Osteoblast (primary cell): ENCODE measurements around the gene GSTCD. TPM values are rescaled to one million over a fixed set of nuclear protein-coding genes. Genes with fewer than 3 reads are reported as not detected.

ENCODE experiments used
- DNase-seq: peaks from one replicate; pipeline ENCODE4 v3.0.0; 2011; ENCODE audit warnings: low spot score, mixed read lengths; ENCODE audit not compliant: insufficient read length; ENCODE audit errors: missing footprints
- H2AFZ ChIP-seq: 2 replicates; pipeline ENCODE4 v1.6.0; 2011; ENCODE audit warnings: mild to moderate bottlenecking, low read length
- H3K27ac ChIP-seq: 2 replicates; pipeline ENCODE4 v1.5.1; 2011; ENCODE audit warnings: mild to moderate bottlenecking, low read depth, low read length, moderate library complexity
- H3K27me3 ChIP-seq: 2 replicates; pipeline ENCODE4 v1.6.0; 2012; ENCODE audit warnings: mild to moderate bottlenecking, control low read depth, inconsistent platforms, low read length, moderate library complexity; ENCODE audit not compliant: insufficient read depth
- H3K36me3 ChIP-seq: 2 replicates; pipeline ENCODE4 v1.5.1; 2011; ENCODE audit warnings: mild to moderate bottlenecking, low read length, control low read depth, moderate library complexity; ENCODE audit not compliant: insufficient read depth
- H3K4me1 ChIP-seq: 2 replicates; pipeline ENCODE4 v1.5.1; 2011; ENCODE audit warnings: mild to moderate bottlenecking, low read length, control low read depth, moderate library complexity; ENCODE audit not compliant: insufficient read depth
- H3K4me2 ChIP-seq: 2 replicates; pipeline ENCODE4 v1.6.0; 2011; ENCODE audit warnings: mild to moderate bottlenecking, low read length; ENCODE audit not compliant: insufficient read depth
- H3K4me3 ChIP-seq: fragments of 200-600 bp; sonication (generic); 3 replicates; pipeline ENCODE4 v1.5.1; 2012; ENCODE audit warnings: mild to moderate bottlenecking, low read length, inconsistent platforms; ENCODE audit not compliant: insufficient read depth
- H3K79me2 ChIP-seq: 2 replicates; pipeline ENCODE4 v1.6.0; 2012; ENCODE audit warnings: mild to moderate bottlenecking, low read length, control low read depth, inconsistent platforms; ENCODE audit not compliant: insufficient read depth
- H3K9me3 ChIP-seq: 2 replicates; pipeline ENCODE4 v1.5.1; 2011; ENCODE audit warnings: low read depth, low read length, control low read depth
- H4K20me1 ChIP-seq: 2 replicates; pipeline ENCODE4 v1.6.0; 2012; ENCODE audit warnings: mild to moderate bottlenecking, low read length, control low read depth; ENCODE audit not compliant: insufficient read depth
- total RNA-seq: library from RNA; depleted of rRNA; stranded (reverse); fragments of >200 nt; gene quantifications from 2 replicates; pipeline ENCODE4 v1.2.3, GENCODE V29; 2012
- TF ChIP-seq, protein P1 (sequence below): IDR thresholded peaks from 2 replicates; pipeline ENCODE4 v1.5.1; 2011; ENCODE audit warnings: mild to moderate bottlenecking, low read depth, low read length, moderate library complexity; ENCODE audit errors: extremely low read depth

The GSTCD gene
- total RNA-seq, 1 donor = 6.9 TPM

DNA sequence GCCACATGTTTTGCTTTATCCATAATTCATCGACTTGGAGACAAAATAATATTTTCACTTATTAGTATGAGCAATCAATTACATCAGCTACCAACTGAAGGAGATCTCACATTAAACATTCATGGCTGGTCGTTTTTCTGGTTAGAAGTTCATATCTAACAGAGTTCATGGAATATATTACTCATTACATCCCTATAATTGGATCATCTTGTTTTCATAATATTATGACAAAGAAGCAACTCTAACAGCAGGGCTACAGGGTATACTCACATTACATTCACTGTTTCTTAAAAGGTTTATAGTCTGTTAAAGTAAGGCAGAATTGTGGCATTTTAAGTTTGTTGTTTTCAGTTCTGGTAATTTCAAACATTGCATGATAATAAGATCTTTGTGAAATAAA lies 33.0 kb downstream of the GSTCD start:
- DNase-seq = peak; percentile 79
- Histone ChIP-seq H3K4me1 (no peaks in the 10 kb centered on the region), H3K4me3 (no peak overlapping the region), H3K27ac (peak overlapping the region; percentile 34), H3K79me2 (no peaks in the 10 kb centered on the region), H4K20me1 (no peaks in the 10 kb centered on the region), H3K36me3 (no peaks in the 10 kb centered on the region), H2AFZ (no peak overlapping the region), H3K27me3 (no peaks in the 10 kb centered on the region), H3K4me2 (no peak overlapping the region), H3K9me3 (peaks cover 3% of the 10 kb centered on the region)
- TF ChIP-seq, protein P1, sequence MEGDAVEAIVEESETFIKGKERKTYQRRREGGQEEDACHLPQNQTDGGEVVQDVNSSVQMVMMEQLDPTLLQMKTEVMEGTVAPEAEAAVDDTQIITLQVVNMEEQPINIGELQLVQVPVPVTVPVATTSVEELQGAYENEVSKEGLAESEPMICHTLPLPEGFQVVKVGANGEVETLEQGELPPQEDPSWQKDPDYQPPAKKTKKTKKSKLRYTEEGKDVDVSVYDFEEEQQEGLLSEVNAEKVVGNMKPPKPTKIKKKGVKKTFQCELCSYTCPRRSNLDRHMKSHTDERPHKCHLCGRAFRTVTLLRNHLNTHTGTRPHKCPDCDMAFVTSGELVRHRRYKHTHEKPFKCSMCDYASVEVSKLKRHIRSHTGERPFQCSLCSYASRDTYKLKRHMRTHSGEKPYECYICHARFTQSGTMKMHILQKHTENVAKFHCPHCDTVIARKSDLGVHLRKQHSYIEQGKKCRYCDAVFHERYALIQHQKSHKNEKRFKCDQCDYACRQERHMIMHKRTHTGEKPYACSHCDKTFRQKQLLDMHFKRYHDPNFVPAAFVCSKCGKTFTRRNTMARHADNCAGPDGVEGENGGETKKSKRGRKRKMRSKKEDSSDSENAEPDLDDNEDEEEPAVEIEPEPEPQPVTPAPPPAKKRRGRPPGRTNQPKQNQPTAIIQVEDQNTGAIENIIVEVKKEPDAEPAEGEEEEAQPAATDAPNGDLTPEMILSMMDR = no peak

DNA sequence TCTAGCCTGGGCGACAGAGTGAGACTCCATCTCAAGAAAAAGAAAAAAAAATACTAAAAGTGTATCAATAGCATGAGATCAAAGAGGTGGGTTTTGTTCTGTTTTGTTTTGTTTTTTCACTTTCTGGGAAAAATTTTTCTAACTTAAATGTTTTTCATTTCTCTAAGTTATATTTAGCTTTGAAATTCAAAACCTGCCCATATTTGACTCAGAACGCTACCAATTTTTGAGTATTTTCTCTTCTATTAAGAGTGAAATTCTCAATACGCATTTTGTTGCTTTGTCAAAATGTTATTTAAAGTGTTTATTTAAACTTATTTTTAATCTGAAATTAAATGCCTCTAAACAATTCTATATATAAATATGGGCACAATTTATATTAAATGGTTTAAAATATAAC lies 39.6 kb downstream of the GSTCD start:
- no peaks in the 10 kb centered on the region for H3K79me2 ChIP-seq
- H3K27me3 ChIP-seq = no peaks in the 10 kb centered on the region
- no peak overlapping the region for H3K27ac ChIP-seq
- no peaks in the 10 kb centered on the region for H3K9me3 ChIP-seq
- H4K20me1 ChIP-seq = no peaks in the 10 kb centered on the region
- no peak overlapping the region for H2AFZ ChIP-seq
- H3K4me3 ChIP-seq = no peak overlapping the region
- no peaks in the 10 kb centered on the region for H3K4me1 ChIP-seq
- H3K36me3 ChIP-seq = no peaks in the 10 kb centered on the region
- DNase-seq = no peak
- no peak overlapping the region for H3K4me2 ChIP-seq
- TF ChIP-seq, protein P1 = no peak

DNA sequence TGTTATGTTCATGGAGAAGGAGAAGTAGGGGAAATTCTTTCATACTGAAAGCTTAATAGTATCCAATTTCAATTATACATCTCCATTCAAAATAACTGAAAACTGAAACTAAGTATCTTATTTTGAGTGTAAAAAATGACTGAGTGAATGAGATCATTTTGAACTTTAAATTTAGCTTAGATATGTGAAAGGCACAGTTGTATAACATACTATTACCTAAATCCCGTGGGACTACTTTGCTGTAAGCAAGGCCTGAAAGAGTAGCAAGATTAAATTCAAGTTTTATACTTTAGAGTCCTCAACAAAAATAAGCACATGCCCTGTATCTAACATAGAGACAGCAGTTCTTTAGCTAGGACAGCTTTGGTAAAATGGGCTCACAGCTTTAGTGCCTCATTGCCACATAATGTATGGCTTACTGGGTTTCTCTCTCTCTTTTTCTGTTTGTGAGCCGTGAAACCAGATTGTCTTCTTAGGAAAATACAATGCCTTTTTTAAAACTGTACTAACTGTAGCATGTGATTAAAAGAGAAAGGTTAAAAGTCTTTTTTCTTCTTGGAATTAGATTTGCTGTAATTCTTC lies 43.2 kb downstream of the GSTCD start:
- TF ChIP-seq, protein P1 = no peak
- no peaks in the 10 kb centered on the region for H3K36me3 ChIP-seq
- H2AFZ ChIP-seq = no peak overlapping the region
- no peaks in the 10 kb centered on the region for H3K79me2 ChIP-seq
- no peak for DNase-seq
- H3K4me1 ChIP-seq = no peaks in the 10 kb centered on the region
- no peak overlapping the region for H3K4me2 ChIP-seq
- H4K20me1 ChIP-seq = no peaks in the 10 kb centered on the region
- no peaks in the 10 kb centered on the region for H3K27me3 ChIP-seq
- no peak overlapping the region for H3K4me3 ChIP-seq
- H3K27ac ChIP-seq = no peak overlapping the region
- no peaks in the 10 kb centered on the region for H3K9me3 ChIP-seq

DNA sequence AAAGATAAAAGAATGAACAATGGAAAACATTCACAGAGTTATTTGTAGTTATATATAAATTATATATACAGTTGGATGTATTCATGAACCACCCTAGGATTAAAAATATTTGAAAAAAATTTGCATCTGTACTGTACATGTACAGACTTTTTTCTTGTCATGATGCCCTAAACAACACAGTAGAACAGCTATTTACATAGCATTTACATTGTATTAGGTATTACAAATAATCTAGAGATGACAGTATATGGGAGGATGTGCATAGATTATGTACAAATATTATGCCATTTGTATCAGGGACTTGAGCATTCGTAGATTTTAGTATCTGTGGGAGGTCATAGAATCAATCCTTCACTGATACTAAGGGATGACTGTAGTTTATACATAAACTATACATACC lies 44.8 kb downstream of the GSTCD start:
- Histone ChIP-seq H3K27me3 (no peaks in the 10 kb centered on the region), H3K9me3 (no peaks in the 10 kb centered on the region), H3K79me2 (no peaks in the 10 kb centered on the region), H3K36me3 (no peaks in the 10 kb centered on the region), H2AFZ (no peak overlapping the region), H3K4me1 (no peaks in the 10 kb centered on the region), H3K27ac (no peak overlapping the region), H4K20me1 (no peaks in the 10 kb centered on the region), H3K4me2 (no peak overlapping the region), H3K4me3 (no peak overlapping the region)
- DNase-seq = no peak
- TF ChIP-seq, protein P1 = no peak
